ENCODE measurements around the gene ATP8A2.
"Not testable (repeated sequence)": the region's sequence is repeated elsewhere in the genome, so short reads cannot be mapped to it uniquely, and the experiment has no call there.

Gene ATP8A2

DNA sequence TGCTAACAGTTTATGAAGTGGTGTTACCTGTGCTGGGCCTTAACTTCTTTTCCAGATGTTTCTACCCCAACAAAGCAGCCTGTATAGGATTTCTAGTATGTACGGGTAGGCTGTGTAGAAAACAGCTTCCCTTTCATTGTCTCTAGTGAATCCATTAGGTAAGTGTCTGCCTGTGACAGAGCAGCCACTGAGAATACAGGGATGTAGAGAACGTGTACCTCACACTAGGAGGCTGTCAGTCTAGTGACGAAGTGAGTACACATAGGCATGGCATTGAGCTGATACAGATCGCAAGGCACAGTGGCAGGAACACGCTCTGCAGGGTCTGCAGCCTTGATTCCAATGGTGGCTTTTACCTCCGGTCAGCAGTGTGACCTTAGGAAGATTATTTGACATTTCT lies 562.4 kb downstream of the ATP8A2 start:
- DNase-seq, result no peak

DNA sequence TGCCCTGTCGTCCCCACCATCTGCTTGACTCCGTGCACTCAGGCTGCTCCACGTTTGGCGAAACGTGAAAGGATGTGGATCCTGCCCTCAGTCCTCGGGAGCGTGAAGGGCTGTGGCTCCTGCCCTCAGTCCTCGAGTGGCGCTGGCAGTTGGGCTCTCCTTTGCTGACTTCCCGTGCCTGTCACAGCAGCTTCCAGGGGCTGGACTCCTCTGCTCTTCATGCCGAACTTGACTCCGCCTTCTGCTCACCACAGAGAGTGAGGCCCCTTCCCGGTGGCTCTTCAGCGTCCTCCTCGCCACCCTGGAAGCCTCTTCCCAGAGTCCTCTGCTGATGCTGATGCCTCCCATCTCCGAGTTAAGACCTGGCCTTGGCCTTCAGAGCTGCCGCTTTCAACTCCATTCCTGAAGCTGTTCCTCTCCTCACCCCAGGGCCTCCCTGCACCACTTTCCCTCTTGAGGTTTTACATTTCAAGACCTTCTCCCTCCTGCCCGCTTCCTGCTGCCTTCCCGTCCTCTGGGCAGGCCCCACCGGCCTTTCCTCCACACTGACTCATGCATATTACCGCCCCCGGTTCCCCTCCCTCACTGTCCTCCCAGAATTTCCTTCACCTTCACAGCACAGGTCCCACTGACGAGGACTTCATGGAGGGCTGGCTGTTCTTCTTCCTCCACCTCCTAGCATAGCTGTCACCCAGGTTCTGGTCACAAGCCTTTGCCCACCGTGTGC lies 568.4 kb downstream of the ATP8A2 start:
- no peak for DNase-seq

DNA sequence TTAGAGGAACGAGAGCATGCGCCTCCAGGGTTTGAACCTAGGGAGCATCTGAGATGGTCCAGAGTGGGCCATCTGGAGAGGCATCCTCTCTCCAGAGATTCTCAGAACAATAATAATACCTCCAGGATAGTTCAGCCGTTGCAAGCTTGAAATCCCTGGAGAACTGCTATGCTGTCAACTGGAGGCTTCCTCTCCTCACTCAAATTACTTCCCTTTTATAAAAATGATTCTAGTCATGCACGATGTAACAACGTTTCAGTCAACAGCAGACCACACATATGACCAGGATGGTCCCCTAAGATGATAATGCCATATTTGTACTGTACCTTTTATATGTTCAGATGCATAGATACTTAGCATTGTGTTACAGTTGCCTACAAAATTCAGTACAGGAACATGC lies 571.3 kb downstream of the ATP8A2 start:
- no peak for DNase-seq

DNA sequence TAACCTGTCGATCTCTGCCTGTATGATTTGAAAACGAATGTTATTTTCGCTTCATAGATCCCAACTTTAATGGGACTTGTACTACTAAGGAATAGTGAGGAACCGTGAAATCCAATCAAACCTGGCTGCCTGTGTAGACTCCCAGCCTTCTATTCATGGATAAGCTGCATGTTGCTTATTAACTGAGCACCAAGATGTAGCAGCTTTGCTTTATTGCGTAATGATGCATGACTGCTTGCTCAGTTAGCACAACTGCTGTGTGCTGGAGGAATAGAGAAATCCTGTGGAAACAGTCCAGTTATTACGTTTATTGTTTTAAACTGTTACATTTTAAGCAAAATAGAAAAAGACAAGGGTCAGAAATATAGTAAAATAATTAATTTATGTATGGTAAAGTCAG lies 571.9 kb downstream of the ATP8A2 start:
- no peak for DNase-seq

DNA sequence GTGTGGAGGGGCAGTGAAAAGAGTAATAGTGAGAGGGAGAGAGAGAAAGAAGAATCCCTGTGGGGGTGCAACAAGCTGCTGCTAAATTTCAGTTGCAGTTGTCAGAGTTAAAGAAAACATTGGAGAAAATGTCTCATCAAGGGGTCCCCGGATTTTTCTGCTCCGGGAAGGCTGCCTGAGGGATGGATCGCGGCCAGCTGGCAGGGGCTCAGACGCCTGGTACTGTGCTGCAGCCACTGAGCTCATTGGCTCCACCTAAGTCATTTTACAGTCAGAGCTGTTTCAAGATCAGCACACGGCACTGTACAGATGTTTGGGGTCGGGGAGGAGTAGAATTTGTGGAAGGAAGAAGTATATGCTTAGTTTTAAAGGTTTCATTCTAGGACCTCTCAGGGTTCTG lies 573.8 kb downstream of the ATP8A2 start:
- DNase-seq, result no peak

DNA sequence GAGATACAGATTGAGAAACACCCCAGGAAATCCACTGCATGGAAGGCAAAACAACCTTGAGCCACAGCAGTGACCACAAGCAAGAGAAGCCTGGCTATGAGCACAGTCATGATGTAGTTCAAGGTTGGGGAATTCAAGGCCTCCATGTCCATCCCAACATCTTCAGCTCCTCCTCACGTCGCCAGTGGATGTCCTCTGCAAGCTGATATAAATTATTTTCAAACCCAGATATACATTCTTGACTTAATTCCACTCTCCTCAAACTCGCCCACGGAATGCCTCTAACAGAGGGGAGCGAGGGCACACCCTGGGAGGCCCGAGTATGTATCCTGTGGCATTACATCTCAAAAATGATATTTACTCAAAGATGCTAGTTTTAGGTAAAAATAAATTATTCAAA lies 574.5 kb downstream of the ATP8A2 start:
- DNase-seq, result no peak

DNA sequence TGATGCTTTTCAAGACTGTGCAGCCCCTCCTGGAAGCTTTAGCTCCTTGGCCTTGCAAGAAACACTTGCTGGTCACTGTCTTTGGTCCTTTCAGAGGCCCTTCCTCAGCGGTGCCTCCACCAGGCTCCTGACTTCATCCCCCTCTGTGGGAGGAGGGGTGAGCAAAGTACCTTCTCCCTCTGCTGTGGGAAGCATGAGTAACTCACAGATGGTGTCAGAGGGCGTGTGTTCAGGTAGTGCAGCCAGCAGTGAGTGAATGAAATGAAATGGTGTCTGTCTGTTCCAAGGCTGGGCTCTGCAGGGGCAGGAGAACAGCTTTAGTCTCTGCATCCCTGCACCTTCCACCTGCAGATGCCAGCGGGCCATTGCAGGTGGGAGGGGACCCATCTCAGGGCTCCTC lies 577.1 kb downstream of the ATP8A2 start:
- DNase-seq, result no peak

DNA sequence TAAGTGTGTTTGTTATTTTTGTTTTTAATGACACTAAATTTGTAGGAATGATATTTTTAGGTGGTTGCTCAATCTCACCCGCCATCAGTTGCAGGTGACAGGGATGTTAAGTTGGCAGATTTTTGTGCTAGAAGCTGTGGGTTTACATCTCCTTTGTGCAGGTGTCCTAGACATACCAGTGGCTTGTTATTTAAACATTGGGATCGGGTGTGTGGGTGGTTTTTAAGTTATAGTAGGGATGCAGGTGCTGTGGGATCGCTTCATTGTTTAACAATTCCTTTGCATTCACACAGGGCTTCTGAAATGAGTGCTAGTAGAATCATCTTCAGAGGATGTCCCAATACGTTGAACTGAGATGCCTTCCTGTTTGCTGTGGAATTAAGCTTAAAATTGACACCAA lies 580.1 kb downstream of the ATP8A2 start:
- DNase-seq, result no peak

DNA sequence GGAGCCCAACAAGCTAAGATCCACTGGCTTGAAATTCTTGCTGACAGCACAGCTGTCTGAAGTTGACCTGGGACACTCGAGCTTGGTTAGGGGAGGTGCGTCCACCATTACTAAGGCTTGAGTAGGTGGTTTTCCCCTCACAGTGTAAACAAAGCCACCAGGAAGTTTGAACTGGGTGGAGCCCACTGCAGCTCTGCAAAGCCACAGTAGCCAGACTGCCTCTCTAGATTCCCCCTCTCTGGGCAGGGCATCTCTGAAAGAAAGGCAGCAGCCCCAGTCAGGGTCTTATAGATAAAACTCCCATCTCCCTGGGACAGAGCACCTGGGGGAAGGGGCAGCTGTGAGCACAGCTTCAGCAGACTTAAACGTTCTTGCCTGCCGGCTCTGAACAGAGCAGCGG lies 582.3 kb downstream of the ATP8A2 start:
- DNase-seq, result not testable (repeated sequence)

DNA sequence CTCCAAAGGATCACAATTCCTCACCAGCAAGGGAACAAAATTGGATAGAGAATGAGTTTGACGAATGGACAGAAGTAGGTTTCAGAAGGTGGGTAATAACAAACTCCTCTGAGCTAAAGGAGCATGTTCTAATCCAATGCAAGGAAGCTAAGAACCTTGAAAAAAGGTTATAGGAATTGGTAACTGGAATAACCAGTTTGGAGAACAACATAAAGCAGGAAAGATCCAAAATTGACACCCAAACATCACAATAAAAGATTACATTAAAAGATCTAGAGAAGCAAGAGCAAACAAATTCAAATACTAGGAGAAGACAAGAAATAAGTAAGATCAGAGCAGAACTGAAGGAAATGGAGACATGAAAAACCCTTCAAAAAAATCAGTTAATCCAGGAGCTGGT lies 583.2 kb downstream of the ATP8A2 start:
- not testable (repeated sequence) for DNase-seq

DNA sequence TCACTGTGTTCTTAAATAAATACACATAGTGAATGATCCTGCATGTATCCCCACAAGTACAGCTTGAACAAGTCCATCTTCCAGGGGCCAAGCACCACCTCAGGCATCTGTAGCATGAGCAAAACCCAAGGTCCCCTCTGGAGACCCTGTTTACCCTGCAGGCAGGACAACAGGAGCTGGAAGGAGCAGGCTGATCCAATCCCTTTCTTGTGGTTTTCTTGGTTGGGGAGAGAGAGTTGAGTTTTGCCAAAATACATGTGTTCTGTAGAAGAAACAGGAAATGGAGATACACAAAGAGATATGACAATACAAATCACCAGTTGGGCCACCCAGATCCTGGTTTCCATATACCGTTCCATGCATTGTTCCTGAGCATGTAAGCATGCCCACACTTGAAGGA lies 587.2 kb downstream of the ATP8A2 start:
- DNase-seq, result no peak

DNA sequence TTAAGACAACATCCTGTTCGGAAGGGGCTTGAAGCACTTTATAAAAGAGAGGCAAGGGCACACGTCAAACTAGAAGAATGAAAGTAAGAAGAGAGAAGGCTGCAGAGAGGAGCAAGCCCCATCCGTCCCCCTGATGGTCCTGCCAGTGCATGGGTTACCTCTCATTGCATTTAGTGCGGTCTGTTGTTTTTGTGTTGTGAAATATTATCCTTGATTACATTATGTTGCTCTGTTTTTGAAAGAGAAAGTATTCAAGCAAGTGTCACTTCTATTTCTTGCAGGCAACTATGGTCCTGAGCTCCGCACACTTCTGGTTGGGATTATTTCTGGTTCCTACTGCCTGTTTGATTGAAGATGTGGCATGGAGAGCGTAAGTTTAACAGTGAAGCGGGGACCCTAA lies 589.5 kb downstream of the ATP8A2 start:
- DNase-seq, result no peak

DNA sequence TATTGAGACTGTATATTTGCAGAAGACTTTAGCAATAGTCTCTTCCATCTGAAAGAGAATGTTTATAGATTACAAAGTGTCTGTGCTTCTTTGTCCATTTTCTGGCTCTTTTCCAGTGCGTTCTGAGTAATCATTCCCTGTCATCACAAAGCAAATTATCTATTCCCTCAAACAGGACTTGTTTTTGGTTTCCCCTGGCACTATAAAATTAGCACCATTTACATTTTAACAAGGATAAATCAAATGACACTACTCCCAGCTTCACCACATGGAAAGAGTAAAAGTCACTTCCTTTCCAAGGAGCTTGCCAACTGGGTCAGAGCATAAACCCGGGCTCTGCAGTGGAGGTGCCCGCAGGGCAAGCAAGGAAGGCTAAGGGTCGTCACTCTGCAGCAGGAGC lies 591.9 kb downstream of the ATP8A2 start:
- no peak for DNase-seq

DNA sequence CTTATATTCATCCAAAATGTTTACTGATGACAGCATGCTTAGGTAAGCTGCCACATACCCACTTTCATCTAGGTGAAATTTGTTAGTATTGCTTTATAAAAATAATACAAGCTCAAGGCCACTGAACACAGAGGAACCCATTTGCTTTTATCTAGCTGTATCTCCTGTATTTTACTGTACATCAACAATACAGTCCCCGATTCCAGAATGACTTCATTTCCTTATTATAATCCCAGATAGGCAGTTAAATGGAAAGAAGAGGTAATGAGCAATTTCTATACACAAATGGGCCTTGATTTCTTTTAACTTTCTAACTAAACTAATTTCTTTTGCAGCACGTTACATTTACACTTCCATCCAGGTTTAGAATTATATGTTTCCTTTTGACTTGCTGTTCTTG lies 593.8 kb downstream of the ATP8A2 start:
- no peak for DNase-seq

DNA sequence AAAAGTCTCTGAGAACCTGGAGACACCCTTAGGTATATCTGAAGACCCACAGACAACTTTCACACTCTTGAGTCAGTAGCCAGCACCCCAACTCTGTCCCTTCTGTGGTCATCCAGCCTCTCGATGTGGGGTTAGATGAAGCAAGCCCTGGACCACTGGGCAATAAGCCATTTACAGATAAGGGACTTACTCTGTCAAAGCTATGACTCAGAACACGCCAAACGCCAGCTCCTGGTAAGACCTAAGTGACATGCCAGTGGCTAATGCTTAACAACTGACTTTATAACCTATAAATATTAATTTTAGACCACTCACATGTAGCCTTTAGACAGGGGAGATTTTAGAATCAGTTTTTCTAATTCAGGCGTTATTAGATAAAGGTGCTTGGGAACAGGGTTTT lies 594.3 kb downstream of the ATP8A2 start:
- no peak for DNase-seq

DNA sequence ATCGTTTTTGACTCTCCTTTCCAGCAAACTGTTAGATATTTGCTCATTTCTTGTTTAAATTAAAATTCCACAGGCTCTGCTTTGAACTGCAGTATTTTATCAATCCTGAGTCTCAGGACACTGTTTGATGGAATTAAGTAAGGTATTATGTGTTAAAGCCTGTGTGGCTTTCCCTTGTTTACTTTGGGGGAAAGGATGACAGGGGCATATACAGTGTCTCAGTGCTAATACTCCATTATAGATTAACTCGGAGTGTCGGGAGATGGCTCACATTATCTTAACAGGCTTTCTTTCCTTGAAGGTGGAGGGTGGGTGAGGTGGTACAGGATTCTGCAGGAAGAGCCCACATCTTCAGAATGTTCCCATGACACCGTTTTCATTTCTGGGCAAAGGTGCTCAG lies 595.4 kb downstream of the ATP8A2 start:
- no peak for DNase-seq

DNA sequence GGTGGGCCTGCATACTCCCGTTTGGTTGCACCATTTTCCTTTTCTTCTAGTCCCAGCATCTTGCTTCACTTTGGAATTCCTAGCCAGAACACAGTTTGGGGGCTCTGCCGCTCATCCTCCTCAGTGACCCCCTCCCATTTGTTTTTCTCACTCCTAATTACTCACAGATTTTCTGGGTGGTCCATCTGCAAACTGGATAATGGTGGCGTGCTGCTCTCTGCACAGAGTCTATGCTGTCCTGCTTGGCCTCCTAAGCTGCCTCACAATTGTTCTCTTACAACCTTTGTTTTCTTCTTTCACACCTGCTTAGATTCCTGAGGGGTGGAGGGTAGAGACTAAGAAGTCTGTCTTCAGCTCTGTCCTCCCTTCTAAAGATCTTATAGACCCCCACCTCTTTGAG lies 599.3 kb downstream of the ATP8A2 start:
- no peak for DNase-seq

DNA sequence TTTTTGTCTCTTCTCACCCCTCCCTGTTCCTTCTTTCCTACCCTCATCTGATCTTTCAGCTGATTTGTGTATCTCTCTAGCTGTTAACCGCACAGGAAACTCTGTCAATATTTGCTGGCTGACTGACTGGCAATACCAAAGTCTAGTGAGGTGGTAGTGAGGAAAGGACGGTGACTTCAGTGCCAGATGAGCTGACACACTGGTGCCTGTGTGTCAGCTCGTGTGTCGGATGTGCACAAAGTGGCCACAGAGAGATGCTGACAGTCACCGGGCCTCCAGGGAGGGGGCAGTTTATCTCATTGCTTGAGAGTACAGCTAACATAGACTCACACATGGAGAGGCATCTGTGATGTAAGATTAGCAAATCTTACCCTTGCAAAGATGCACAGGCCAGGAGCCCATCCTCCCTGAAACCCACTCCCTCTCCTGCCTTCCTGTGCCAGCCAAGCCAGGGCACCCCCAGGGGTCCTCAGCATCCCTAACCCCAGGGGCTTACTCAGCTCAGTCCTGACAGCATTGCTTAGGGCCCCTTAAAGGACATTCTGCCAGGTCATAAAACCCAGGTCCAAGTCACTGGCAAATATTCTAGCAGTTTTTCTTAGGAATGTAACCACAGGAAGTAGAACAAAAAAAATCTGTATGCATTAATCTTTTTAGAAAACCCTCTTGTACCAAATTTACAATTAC lies 599.8 kb downstream of the ATP8A2 start:
- peak; percentile 66 for DNase-seq

DNA sequence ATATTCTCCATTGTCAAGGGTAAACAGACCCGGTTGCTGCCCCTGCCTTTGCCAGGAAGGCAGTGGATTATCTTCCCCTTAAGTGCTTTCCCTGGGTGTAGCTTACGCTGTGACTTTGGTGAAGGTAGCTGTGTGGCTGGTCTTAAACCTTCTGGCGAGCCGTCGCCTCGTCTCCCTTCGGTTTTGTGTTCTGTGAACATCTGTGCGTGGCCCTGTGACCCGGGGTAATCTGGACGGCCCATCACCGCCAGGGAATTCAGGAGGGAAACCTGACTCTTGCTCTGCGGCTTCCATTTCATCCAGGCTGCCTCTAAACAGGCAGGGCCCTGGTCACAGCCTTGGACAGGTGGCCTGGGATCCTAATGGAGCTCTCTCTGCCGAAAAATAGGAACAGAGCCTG lies 601.3 kb downstream of the ATP8A2 start:
- DNase-seq, result no peak

DNA sequence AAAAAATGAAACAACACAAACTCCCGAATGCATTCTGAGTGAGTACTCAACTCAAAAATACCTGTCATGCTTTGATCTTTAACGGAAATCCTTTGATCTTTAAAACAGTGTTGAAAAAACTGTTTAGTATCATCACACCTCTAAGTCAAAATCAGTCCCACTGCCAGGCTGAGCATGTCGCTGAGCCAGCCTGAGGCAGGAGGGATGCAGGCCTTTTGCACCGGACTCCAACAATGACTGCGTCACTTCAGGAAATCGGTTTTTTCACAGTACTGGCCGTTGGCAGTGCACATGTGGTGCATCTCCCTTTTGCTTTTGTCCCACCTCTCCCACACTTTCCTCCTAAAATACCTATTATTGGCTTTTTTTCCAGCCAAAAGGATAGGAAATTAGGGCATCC lies 601.8 kb downstream of the ATP8A2 start:
- peak; percentile 47 for DNase-seq

DNA sequence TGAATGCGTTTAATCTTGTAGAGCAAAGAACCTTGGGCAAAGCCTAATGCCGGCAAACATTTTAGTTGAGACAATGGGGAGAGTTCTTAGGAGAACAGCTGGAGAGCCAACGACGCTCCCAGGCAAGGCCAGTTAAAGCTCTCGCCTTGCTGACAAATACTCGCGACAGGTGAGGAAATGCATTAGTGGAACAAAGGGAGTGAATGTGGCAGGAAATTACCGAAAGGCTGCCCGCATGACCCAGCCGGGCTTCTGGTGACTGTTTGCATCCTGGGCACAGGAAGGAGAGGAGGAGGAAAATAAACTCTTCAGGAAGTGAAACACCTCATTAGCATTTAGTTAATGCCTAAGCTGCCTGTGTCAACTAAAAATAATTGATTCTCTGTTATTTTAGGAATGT lies 605.4 kb downstream of the ATP8A2 start:
- peak; percentile 24 for DNase-seq

DNA sequence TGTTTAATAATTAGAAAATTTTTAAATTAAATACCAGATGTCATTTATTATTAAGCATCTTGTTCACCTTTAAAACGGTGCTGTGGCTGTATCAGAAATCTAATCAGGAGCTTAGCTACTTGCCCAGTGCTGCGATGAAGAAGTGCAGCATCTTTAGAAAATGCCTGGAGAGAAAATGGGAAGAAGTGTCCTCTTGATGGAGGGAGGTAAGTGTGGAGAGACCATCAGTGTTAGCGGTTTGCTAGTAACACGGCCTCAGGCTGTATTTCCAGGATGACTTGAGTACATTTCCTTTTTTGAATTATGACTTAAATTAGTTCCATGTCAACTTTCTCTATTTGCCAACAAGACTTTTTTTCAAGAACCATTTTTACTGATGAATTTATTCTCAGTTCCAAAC lies 605.9 kb downstream of the ATP8A2 start:
- no peak for DNase-seq

DNA sequence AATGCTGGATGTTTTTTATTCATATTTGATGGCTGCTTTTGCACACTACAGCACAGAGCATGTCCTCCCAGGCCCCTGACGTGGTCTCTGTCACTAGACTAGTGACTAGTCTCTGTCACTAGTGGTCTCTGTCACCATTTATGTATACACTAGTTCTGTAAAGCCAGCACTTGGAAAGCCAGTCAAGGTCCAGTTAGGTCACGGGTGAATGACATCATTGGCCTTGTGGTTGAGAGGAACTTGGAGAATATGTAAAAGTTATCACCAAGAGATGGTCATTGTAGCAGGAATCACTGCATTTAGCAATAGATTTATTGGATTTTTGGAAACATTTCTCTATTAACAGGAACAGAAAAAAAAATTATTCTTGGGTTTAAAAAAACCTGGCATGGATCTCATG lies 607.2 kb downstream of the ATP8A2 start:
- no peak for DNase-seq

DNA sequence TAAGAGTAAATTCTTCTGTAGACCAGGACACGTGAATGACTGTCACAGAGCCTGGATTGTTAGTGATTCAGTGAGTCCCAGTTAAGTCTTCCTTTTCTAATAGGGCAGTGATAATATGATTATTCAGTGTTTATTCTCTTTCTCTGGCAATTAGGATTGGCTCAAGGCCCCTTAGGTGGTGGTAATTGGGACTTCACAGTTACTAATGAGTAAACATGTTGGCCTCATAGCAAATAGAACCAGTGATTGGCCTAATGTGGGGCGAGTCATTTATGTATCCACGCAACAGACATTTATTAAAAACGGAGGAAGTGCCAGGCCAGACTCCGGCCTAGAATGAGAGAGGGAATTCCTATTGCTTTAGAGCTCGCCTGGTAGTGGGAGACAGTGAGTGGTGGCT lies 607.6 kb downstream of the ATP8A2 start:
- DNase-seq, result no peak

DNA sequence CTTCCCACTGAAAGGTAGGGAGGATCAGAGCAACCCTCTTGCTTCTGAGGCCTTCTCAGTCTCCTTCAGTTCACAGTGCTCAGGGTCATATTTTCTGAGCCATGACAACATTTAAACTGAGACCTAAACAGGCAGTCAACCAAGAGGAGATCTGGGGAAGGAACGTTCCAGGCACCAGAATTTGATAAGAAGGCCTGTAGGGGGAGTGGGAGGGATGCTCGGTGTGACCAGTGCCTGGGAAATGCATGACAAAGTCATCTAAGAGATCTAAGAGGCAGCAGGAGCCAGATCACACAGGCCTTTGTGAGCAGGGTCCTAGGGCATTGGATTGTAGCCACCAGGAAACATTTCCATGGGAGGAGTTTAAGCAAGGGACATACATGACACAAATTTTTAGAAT lies 608.5 kb downstream of the ATP8A2 start:
- no peak for DNase-seq

Measured in CD4-positive, alpha-beta T cell treated with Interleukin-6 for 4 hours (primary cell).